ENCODE data around the gene FMO5. TPM values are rescaled to one million over a fixed set of nuclear protein-coding genes. Genes with fewer than 3 reads are reported as not detected.
A peak's percentile ranks its signal among the peaks of the same experiment; 100 is the strongest.

The FMO5 gene
- total and polyA plus RNA-seq, 2 of the 13 experiments (the other 11 are each of a cell fraction or from before 2014, with no cell fraction given), result 48.2 to 149 TPM

DNA sequence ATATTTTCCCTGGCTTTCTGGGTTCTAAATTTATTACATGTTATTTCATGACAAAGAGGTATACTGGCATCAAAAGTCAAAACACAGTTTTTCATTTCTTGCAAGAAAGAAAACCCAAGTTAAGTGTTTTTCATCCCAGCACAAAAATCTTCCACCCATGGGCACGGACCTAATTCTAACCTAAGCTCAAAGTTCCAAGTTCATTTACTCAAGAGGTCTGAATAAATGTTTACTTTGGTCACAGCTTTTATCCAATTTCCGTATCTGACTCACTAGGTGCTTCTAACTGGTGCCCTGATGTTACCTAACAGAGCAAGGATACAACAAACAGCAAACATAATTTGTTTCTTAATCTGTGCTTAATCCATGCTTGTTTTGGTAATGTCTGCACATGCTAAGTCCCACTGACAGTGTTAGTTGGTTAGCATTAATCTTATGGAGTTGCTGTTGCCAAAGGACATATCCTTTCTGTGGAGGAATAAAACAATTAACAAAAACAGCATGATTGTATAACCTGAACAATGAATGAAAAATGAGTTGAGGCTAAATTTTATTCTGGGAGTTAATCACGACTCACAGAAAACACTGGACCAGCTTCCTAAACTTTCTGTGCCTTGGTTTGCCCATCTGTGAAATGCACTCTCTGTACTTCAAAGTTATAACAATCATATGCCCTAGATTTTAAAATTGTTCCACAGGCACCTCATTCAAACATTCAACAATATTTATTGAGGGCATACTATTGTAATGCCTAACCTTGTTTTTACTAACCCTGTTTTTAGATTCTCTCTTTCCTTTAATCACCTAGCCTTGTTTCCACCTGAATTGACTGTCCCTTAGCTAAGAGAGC is 13.1 kb upstream of the FMO5 start (continued):
- TF ChIP-seq HNRNPK (IDR thresholded peaks at IDR 0.05; ENCODE audit: low read depth, low read length, poor library complexity, severe bottlenecking), result no peak
- no peak for TF ChIP-seq POGK (CRISPR knock-in tag; conservative IDR thresholded peaks at IDR 0.05)
- TF ChIP-seq NCOA1 (CRISPR knock-in tag; IDR thresholded peaks at IDR 0.05), result peak; percentile 75; the same call in 1 of the 2 replicates
- TF ChIP-seq ZNF678 (CRISPR knock-in tag; IDR thresholded peaks at IDR 0.05), result no peak
- TF ChIP-seq ZNF574 (CRISPR knock-in tag; IDR thresholded peaks at IDR 0.05), result no peak
- TF ChIP-seq, protein P1, sequence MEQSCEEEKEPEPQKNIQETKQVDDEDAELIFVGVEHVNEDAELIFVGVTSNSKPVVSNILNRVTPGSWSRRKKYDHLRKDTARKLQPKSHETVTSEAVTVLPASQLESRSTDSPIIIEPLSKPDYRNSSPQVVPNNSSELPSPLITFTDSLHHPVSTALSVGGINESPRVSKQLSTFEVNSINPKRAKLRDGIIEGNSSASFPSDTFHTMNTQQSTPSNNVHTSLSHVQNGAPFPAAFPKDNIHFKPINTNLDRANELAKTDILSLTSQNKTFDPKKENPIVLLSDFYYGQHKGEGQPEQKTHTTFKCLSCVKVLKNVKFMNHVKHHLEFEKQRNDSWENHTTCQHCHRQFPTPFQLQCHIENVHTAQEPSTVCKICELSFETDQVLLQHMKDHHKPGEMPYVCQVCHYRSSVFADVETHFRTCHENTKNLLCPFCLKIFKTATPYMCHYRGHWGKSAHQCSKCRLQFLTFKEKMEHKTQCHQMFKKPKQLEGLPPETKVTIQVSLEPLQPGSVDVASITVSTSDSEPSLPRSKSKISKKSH (CRISPR knock-in tag; IDR thresholded peaks at IDR 0.05; ENCODE audit: borderline replicate concordance), result no peak
- no peak for TF ChIP-seq ATF7 (IDR thresholded peaks at IDR 0.05)
- no peak for TF ChIP-seq ATF7 (CRISPR knock-in tag; IDR thresholded peaks at IDR 0.05)
- TF ChIP-seq CREB1 (IDR thresholded peaks at IDR 0.05), result no peak
- peak; percentile 49; the same call in 1 of the 2 replicates for TF ChIP-seq CREB1 (CRISPR knock-in tag; IDR thresholded peaks at IDR 0.05)
- TF ChIP-seq, protein P2, sequence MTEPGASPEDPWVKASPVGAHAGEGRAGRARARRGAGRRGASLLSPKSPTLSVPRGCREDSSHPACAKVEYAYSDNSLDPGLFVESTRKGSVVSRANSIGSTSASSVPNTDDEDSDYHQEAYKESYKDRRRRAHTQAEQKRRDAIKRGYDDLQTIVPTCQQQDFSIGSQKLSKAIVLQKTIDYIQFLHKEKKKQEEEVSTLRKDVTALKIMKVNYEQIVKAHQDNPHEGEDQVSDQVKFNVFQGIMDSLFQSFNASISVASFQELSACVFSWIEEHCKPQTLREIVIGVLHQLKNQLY (CRISPR knock-in tag; IDR thresholded peaks at IDR 0.05), result peak; percentile 82
- no peak for TF ChIP-seq EED (CRISPR knock-in tag; IDR thresholded peaks at IDR 0.05)
- no peak; a peak in 1 of 4 replicates for TF ChIP-seq MAFK (conservative IDR thresholded peaks at IDR 0.05 in 1 of 2, IDR thresholded peaks at IDR 0.05 in 1 of 2; ENCODE audit: low read length in 2 of 2)
- no peak for TF ChIP-seq NCOA5 (CRISPR knock-in tag; IDR thresholded peaks at IDR 0.05)
- TF ChIP-seq ZNF709 (CRISPR knock-in tag; IDR thresholded peaks at IDR 0.05), result no peak
- TF ChIP-seq, protein P3, sequence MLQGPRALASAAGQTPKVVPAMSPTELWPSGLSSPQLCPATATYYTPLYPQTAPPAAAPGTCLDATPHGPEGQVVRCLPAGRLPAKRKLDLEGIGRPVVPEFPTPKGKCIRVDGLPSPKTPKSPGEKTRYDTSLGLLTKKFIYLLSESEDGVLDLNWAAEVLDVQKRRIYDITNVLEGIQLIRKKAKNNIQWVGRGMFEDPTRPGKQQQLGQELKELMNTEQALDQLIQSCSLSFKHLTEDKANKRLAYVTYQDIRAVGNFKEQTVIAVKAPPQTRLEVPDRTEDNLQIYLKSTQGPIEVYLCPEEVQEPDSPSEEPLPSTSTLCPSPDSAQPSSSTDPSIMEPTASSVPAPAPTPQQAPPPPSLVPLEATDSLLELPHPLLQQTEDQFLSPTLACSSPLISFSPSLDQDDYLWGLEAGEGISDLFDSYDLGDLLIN (CRISPR knock-in tag; IDR thresholded peaks at IDR 0.05; ENCODE audit: borderline replicate concordance), result no peak
- TF ChIP-seq GMEB1 (CRISPR knock-in tag; IDR thresholded peaks at IDR 0.05; ENCODE audit: borderline replicate concordance), result 0 out of 2 replicates have a peak, but pooled peaks have one; percentile 15

All from HepG2 (cell line).